HG02870 (cell line): ENCODE data around the gene PAQR3.
A peak's percentile ranks its signal among the peaks of the same experiment; 100 is the strongest.

Experiments used
- ATAC-seq: cut with Tn5 transposase; IDR thresholded peaks from one replicate; pipeline ENCODE4 v1.9.1; 2021; ENCODE audit warnings: mild to moderate bottlenecking, moderate library complexity; ENCODE audit not compliant: unreplicated experiment

PAQR3 gene

GRCh38 chr4:78938868-78939666 lies at the start of gene PAQR3:
Gene PAQR3 (minus strand): TSS chr4:78939438. CDS start chr4:78939224, 214 bp downstream.
- peak; percentile 94 for ATAC-seq

GRCh38 chr4:78987683-78988082 lies 48.4 kb upstream of the PAQR3 start:
- ATAC-seq, result no peak

GRCh38 chr4:78984593-78984992 lies 45.4 kb upstream of the PAQR3 start:
- ATAC-seq, result no peak

- ATAC-seq, result no peak
Observed at GRCh38 chr4:78975865-78976264, 36.6 kb upstream of the PAQR3 start.

GRCh38 chr4:78971776-78972175 lies 32.5 kb upstream of the PAQR3 start:
- no peak for ATAC-seq

GRCh38 chr4:78971326-78971725 lies 32.1 kb upstream of the PAQR3 start:
- no peak for ATAC-seq

GRCh38 chr4:78962597-78963115 lies 23.4 kb upstream of the PAQR3 start:
- no peak for ATAC-seq

- no peak for ATAC-seq
Observed at GRCh38 chr4:78960926-78961325, 21.7 kb upstream of the PAQR3 start.

- ATAC-seq, result no peak
Observed at GRCh38 chr4:78956975-78957374, 17.7 kb upstream of the PAQR3 start.

GRCh38 chr4:78953769-78954666 lies 14.8 kb upstream of the PAQR3 start:
- no peak for ATAC-seq

- ATAC-seq, result no peak
Observed at GRCh38 chr4:78953231-78953630, 14.0 kb upstream of the PAQR3 start.

- no peak for ATAC-seq
Observed at GRCh38 chr4:78951862-78952472, 12.7 kb upstream of the PAQR3 start.

- no peak for ATAC-seq
Observed at GRCh38 chr4:78949735-78950134, 10.5 kb upstream of the PAQR3 start.

- no peak for ATAC-seq
Observed at GRCh38 chr4:78945651-78946179, 6.5 kb upstream of the PAQR3 start.

GRCh38 chr4:78944381-78944780 lies 5.1 kb upstream of the PAQR3 start:
- ATAC-seq, result no peak

- no peak for ATAC-seq
Observed at GRCh38 chr4:78940752-78941151, 1.5 kb upstream of the PAQR3 start.

GRCh38 chr4:78939667-78940008 lies 400 bp upstream of the PAQR3 start:
- ATAC-seq, result peak; percentile 15

GRCh38 chr4:78938474-78938867 lies 767 bp downstream of the PAQR3 start:
- ATAC-seq, result no peak

GRCh38 chr4:78937837-78938236 lies 1.4 kb downstream of the PAQR3 start:
- ATAC-seq, result no peak

GRCh38 chr4:78936989-78937388 lies 2.2 kb downstream of the PAQR3 start:
- no peak for ATAC-seq

- ATAC-seq, result no peak
Observed at GRCh38 chr4:78930016-78930629, 9.1 kb downstream of the PAQR3 start.
